Measurements from ENCODE around the gene PSME2. TPM values are rescaled to one million over a fixed set of nuclear protein-coding genes. Genes with fewer than 3 reads are reported as not detected.

The PSME2 gene
- total RNA-seq, 2 donors from 2014 or later, result 106 to 112 TPM

DNA sequence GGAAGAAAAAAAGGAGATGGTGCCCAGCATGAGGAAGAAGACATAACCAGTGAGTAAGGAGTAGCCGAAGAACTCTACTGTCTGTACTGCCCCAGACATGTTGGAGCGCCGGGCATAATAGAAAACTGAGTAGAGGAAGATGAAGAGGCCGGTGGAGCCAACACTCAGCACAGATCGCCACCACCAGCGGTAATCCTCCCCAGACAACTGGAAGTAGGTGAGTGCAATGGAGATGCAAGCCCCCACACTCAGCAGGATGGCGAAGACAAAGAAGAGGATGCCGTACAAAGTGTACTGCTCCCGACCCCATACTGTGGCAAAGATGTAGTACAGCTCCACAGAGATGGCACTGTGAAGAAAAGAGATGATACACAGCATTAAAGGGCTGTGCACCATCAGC is 43.0 kb upstream of the PSME2 start:
- Histone ChIP-seq H3K27ac (ENCODE audit: low read depth, low read length) (no peak overlapping the region), H3K4me3 (ENCODE audit: low read length) (peak overlapping the region; percentile 89), H3K9me3 (ENCODE audit: control insufficient read depth, low read length) (no peaks in the 10 kb centered on the region), H3K27me3 (ENCODE audit: control insufficient read depth, insufficient read depth, low read length, poor library complexity, severe bottlenecking) (no peaks in the 10 kb centered on the region), H3K9ac (ENCODE audit: extremely low read depth, low read length, poor library complexity, severe bottlenecking) (no peak overlapping the region), H3K4me1 (ENCODE audit: control insufficient read depth, insufficient read depth, low read length) (no peaks in the 10 kb centered on the region), H3K36me3 (ENCODE audit: control insufficient read depth, insufficient read depth, low read length) (peaks cover 70% of the 10 kb centered on the region)
- WGBS, 2 experiments (ENCODE audit: insufficient coverage in 1 of 2, insufficient read length in 1 of 2), result 95% methylated on average over 9 of the region's 9 CpGs
- no peaks in the 10 kb centered on the region for H3K27me3 Mint-ChIP-seq (ENCODE audit: insufficient read depth)
- TF ChIP-seq, protein P1, sequence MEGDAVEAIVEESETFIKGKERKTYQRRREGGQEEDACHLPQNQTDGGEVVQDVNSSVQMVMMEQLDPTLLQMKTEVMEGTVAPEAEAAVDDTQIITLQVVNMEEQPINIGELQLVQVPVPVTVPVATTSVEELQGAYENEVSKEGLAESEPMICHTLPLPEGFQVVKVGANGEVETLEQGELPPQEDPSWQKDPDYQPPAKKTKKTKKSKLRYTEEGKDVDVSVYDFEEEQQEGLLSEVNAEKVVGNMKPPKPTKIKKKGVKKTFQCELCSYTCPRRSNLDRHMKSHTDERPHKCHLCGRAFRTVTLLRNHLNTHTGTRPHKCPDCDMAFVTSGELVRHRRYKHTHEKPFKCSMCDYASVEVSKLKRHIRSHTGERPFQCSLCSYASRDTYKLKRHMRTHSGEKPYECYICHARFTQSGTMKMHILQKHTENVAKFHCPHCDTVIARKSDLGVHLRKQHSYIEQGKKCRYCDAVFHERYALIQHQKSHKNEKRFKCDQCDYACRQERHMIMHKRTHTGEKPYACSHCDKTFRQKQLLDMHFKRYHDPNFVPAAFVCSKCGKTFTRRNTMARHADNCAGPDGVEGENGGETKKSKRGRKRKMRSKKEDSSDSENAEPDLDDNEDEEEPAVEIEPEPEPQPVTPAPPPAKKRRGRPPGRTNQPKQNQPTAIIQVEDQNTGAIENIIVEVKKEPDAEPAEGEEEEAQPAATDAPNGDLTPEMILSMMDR (conservative IDR thresholded peaks at IDR 0.05), result no peak
- no peak overlapping the region for H3K27ac Mint-ChIP-seq
- H3K4me1 Mint-ChIP-seq, result peaks cover 6% of the 10 kb centered on the region
- peaks cover 54% of the 10 kb centered on the region for H3K36me3 Mint-ChIP-seq (ENCODE audit: low read depth)
- DNase-seq, result no peak
- no peak overlapping the region for H3K4me3 Mint-ChIP-seq
- H3K9me3 Mint-ChIP-seq, result no peaks in the 10 kb centered on the region

DNA sequence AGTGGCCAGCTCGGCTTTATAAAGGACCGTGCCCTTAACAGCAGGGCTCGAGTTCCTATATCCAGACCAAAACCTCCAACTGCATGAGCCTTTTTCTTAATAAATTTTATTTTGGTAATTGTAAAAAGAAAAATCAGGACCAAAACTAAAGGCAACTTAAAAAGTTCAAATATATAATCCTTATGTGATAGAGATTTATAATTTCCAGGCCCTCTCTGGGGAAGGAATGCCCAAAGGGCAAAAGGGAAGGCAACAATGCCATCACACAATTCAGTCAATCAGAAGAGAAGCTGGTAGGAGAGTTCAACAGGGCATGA is 42.6 kb upstream of the PSME2 start:
- no peak overlapping the region for H3K9ac ChIP-seq (ENCODE audit: extremely low read depth, low read length, poor library complexity, severe bottlenecking)
- no peak overlapping the region for H3K27ac ChIP-seq (ENCODE audit: low read depth, low read length)
- 11% methylated on average over 3 of the region's 3 CpGs; no CpG with 5 or more reads in 1 of the 2 experiments for WGBS, 2 experiments (ENCODE audit: insufficient coverage in 1 of 2, insufficient read length in 1 of 2)

DNA sequence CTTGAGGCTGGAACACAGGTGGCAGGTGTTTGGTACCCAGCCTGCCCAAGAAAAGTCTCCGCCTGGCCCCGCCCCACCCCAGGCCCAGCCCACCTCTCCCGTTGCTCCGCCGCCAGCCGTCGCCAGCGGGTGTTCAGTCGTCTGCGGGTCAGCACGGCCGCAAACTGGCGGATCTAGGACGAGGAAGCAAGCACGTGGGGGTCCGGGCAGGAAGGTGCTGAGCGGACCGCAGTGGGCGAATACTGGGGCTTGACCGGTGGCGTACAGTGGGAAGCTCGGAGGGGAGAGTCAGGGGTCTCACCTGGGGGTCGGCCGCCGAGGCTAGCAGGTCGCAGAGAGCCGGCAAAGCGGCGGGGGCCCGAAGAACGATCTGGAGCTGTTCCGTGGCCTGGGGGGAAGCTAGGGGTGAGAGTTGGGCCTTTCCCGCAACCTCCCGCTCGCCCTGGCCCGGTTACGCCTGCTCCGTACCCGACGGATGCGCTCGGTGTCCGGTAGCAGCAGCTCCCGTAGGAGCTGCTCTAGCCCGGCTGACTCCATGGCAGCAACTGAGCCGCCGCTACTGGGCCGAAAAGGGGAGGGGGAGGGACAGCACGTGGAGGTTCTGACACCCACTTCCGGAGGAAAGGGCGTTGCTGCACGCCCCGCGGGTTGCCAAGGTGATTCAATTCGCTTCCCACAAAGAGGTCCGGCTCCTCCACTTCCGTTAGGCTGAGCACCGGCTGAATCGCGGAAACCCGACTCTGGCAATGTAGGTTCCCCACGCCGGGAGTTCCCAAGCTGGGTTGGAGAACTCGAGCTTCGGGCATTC is 42.0 kb upstream of the PSME2 start, which contains the start of gene IPO4:
TSS of gene IPO4 (minus strand) at position 566 of the 808 bp plus-strand sequence. CDS start at position 537, 29 bp downstream.
- peak within 1 kb of the TSS; percentile 89 for H3K4me3 ChIP-seq (ENCODE audit: low read length)
- peak within 1 kb of the TSS; percentile 63 for H3K27ac ChIP-seq (ENCODE audit: low read depth, low read length)
- H3K4me1 ChIP-seq (ENCODE audit: control insufficient read depth, insufficient read depth, low read length), result no peaks in the 10 kb centered on the region
- TF ChIP-seq, protein P1 (conservative IDR thresholded peaks at IDR 0.05), result no peak
- Mint-ChIP-seq H3K4me1 (peaks cover 6% of the 10 kb centered on the region), H3K27me3 (ENCODE audit: insufficient read depth) (no peaks in the 10 kb centered on the region), H3K27ac (peak within 1 kb of the TSS; percentile 91), H3K9me3 (no peaks in the 10 kb centered on the region), H3K4me3 (peak within 1 kb of the TSS; percentile 89), H3K36me3 (ENCODE audit: low read depth) (peaks cover 52% of the 10 kb centered on the region)
- 0 to 1% methylated on average over 27 to 65 of the region's 65 CpGs for WGBS, 2 experiments (ENCODE audit: insufficient coverage in 1 of 2, insufficient read length in 1 of 2)
- no peaks in the 10 kb centered on the region for H3K27me3 ChIP-seq (ENCODE audit: control insufficient read depth, insufficient read depth, low read length, poor library complexity, severe bottlenecking)
- H3K9ac ChIP-seq (ENCODE audit: extremely low read depth, low read length, poor library complexity, severe bottlenecking), result peak within 1 kb of the TSS; percentile 74
- peak; percentile 99 for DNase-seq
- H3K36me3 ChIP-seq (ENCODE audit: control insufficient read depth, insufficient read depth, low read length), result peaks cover 72% of the 10 kb centered on the region
- no peaks in the 10 kb centered on the region for H3K9me3 ChIP-seq (ENCODE audit: control insufficient read depth, low read length)

More for the DNA sequence above, 42.6 kb upstream of the PSME2 start:
- H3K9me3 ChIP-seq (ENCODE audit: control insufficient read depth, low read length), result no peaks in the 10 kb centered on the region
- H3K9me3 Mint-ChIP-seq, result no peaks in the 10 kb centered on the region
- H3K4me3 ChIP-seq (ENCODE audit: low read length), result peak overlapping the region; percentile 89
- H3K36me3 ChIP-seq (ENCODE audit: control insufficient read depth, insufficient read depth, low read length), result peaks cover 71% of the 10 kb centered on the region
- no peaks in the 10 kb centered on the region for H3K27me3 Mint-ChIP-seq (ENCODE audit: insufficient read depth)
- H3K27ac Mint-ChIP-seq, result peak overlapping the region; percentile 3
- H3K4me3 Mint-ChIP-seq, result peak overlapping the region; percentile 89
- peaks cover 6% of the 10 kb centered on the region for H3K4me1 Mint-ChIP-seq
- TF ChIP-seq, protein P1 (conservative IDR thresholded peaks at IDR 0.05), result no peak
- no peaks in the 10 kb centered on the region for H3K4me1 ChIP-seq (ENCODE audit: control insufficient read depth, insufficient read depth, low read length)
- H3K27me3 ChIP-seq (ENCODE audit: control insufficient read depth, insufficient read depth, low read length, poor library complexity, severe bottlenecking), result no peaks in the 10 kb centered on the region
- DNase-seq, result no peak
- H3K36me3 Mint-ChIP-seq (ENCODE audit: low read depth), result peaks cover 53% of the 10 kb centered on the region
